Trophoblast cell (in vitro differentiated cells and primary cell): ENCODE data around the gene HAPSTR1.

ENCODE experiments used
- DNase-seq, 2 donors: peaks; one replicate each; pipeline ENCODE4 v3.0.0-alpha.2; 2016
- H2AFZ ChIP-seq: 2 replicates; pipeline ENCODE4 v1.6.1; 2013; ENCODE audit warnings: low read length, moderate library complexity, mild to moderate bottlenecking; ENCODE audit not compliant: insufficient read depth, poor library complexity
- H2AK5ac ChIP-seq: 2 replicates; pipeline ENCODE4 v1.6.1; 2013; ENCODE audit warnings: mild to moderate bottlenecking, low read length
- H2BK120ac ChIP-seq: 2 replicates; pipeline ENCODE4 v1.6.1; 2013; ENCODE audit warnings: low read length, mild to moderate bottlenecking, moderate library complexity; ENCODE audit not compliant: insufficient read depth, poor library complexity
- H2BK12ac ChIP-seq: 2 replicates; pipeline ENCODE4 v1.6.1; 2013; ENCODE audit warnings: mild to moderate bottlenecking, low read length, moderate library complexity
- H2BK5ac ChIP-seq: 2 replicates; pipeline ENCODE4 v1.6.1; 2013; ENCODE audit warnings: low read length, low read depth, moderate library complexity, mild to moderate bottlenecking; ENCODE audit not compliant: poor library complexity
- H3K14ac ChIP-seq: 2 replicates; pipeline ENCODE4 v1.6.1; 2013; ENCODE audit warnings: mild to moderate bottlenecking, low read length
- H3K18ac ChIP-seq: 2 replicates; pipeline ENCODE4 v1.6.1; 2013; ENCODE audit warnings: mild to moderate bottlenecking, low read length
- H3K23ac ChIP-seq: 2 replicates; pipeline ENCODE4 v1.6.1; 2013; ENCODE audit warnings: low read length
- H3K27ac ChIP-seq: 2 replicates; pipeline ENCODE4 v1.5.1; 2013; ENCODE audit warnings: low read depth, mild to moderate bottlenecking, inconsistent platforms, low read length, moderate library complexity
- H3K27me3 ChIP-seq: 2 replicates; pipeline ENCODE4 v1.6.1; 2013; ENCODE audit warnings: inconsistent platforms, mild to moderate bottlenecking, low read length, moderate library complexity; ENCODE audit not compliant: insufficient read depth
- H3K36me3 ChIP-seq, 2 experiments: 1 replicate in 1 of 2; 2 replicates in 1 of 2; pipeline ENCODE4 v1.6.1; 2013; ENCODE audit warnings: low read length in 2 of 2, mild to moderate bottlenecking in 2 of 2, moderate library complexity in 1 of 2; ENCODE audit not compliant: insufficient read depth in 2 of 2, control insufficient read depth in 1 of 2
- H3K4ac ChIP-seq: 2 replicates; pipeline ENCODE4 v1.6.1; 2013; ENCODE audit warnings: low read depth, mild to moderate bottlenecking, low read length, moderate library complexity
- H3K4me1 ChIP-seq, 2 experiments: 1 replicate in 1 of 2; 2 replicates in 1 of 2; pipeline ENCODE4 v1.6.1; 2013; ENCODE audit warnings: low read length in 2 of 2, mild to moderate bottlenecking in 2 of 2, moderate library complexity in 1 of 2; ENCODE audit not compliant: insufficient read depth in 2 of 2, control insufficient read depth in 1 of 2
- H3K4me2 ChIP-seq: 2 replicates; pipeline ENCODE4 v1.6.1; 2013; ENCODE audit warnings: inconsistent platforms, mild to moderate bottlenecking, low read length, moderate library complexity
- H3K4me3 ChIP-seq: 2 replicates; pipeline ENCODE4 v1.5.1; 2013; ENCODE audit warnings: mild to moderate bottlenecking, low read depth, low read length, inconsistent platforms
- H3K79me1 ChIP-seq: one replicate; pipeline ENCODE4 v1.6.1; 2013; ENCODE audit warnings: low read length
- H3K79me2 ChIP-seq: 2 replicates; pipeline ENCODE4 v1.6.1; 2013; ENCODE audit warnings: low read length, mild to moderate bottlenecking; ENCODE audit not compliant: control insufficient read depth, insufficient read depth, poor library complexity
- H3K9ac ChIP-seq: 2 replicates; pipeline ENCODE4 v1.6.1; 2013; ENCODE audit warnings: mild to moderate bottlenecking, low read length
- H3K9me3 ChIP-seq: 2 replicates; pipeline ENCODE4 v1.6.1; 2013; ENCODE audit warnings: low read depth, mild to moderate bottlenecking, control low read depth, inconsistent platforms, low read length; ENCODE audit not compliant: insufficient read depth
- H4K12ac ChIP-seq: 2 replicates; pipeline ENCODE4 v1.6.1; 2013; ENCODE audit warnings: low read depth, mild to moderate bottlenecking, low read length, moderate library complexity
- H4K8ac ChIP-seq: 2 replicates; pipeline ENCODE4 v1.6.1; 2013; ENCODE audit warnings: low read depth, mild to moderate bottlenecking, low read length, moderate library complexity
- H4K91ac ChIP-seq: one replicate; pipeline ENCODE4 v1.6.1; 2013; ENCODE audit warnings: low read depth, mild to moderate bottlenecking, low read length, moderate library complexity
- WGBS: extraction: QIAGEN DNeasy Blood & Tissue Kit; methylation state at CpG from one replicate; pipeline ENCODE4 v1.1.7; 2013; ENCODE audit warnings: missing lambda C conversion rate; ENCODE audit not compliant: insufficient read length, insufficient coverage; ENCODE audit errors: extremely low coverage; 5-methylcytosine and 5-hydroxymethylcytosine counted together

The HAPSTR1 gene

GRCh38 chr16:9134306-9134705, 42.9 kb downstream of the HAPSTR1 start:
- Histone ChIP-seq H4K8ac (no peak overlapping the region), H2BK12ac (no peak overlapping the region), H3K79me2 (no peaks in the 10 kb centered on the region), H3K27ac (no peak overlapping the region), H3K36me3 (no peaks in the 10 kb centered on the region), H2BK5ac (no peak overlapping the region), H3K4me1 (peaks cover 0 to 5% of the 10 kb centered on the region in 2 experiments), H3K4me2 (no peak overlapping the region), H3K4ac (no peak overlapping the region), H3K9me3 (no peaks in the 10 kb centered on the region), H3K23ac (no peak overlapping the region), H4K91ac (no peak overlapping the region), H3K79me1 (no peaks in the 10 kb centered on the region), H2AK5ac (no peak overlapping the region), H3K14ac (no peak overlapping the region), H4K12ac (no peak overlapping the region), H3K4me3 (no peak overlapping the region), H2AFZ (no peak overlapping the region), H2BK120ac (no peak overlapping the region), H3K9ac (no peak overlapping the region), H3K27me3 (no peaks in the 10 kb centered on the region), H3K18ac (no peak overlapping the region)
- no CpG with 5 or more reads among the region's 5 CpGs for WGBS
- no peak for DNase-seq

GRCh38 chr16:9134739-9135138, 43.3 kb downstream of the HAPSTR1 start:
- Histone ChIP-seq H4K8ac (no peak overlapping the region), H4K91ac (no peak overlapping the region), H3K27me3 (no peaks in the 10 kb centered on the region), H3K9ac (no peak overlapping the region), H2BK120ac (no peak overlapping the region), H2BK12ac (no peak overlapping the region), H3K79me2 (no peaks in the 10 kb centered on the region), H3K4me2 (no peak overlapping the region), H3K18ac (peak overlapping the region; percentile 7), H3K4me3 (no peak overlapping the region), H2BK5ac (no peak overlapping the region), H3K4ac (no peak overlapping the region), H3K14ac (no peak overlapping the region), H3K36me3 (no peaks in the 10 kb centered on the region), H3K9me3 (no peaks in the 10 kb centered on the region), H2AFZ (no peak overlapping the region), H2AK5ac (no peak overlapping the region), H3K27ac (no peak overlapping the region), H3K79me1 (no peaks in the 10 kb centered on the region), H4K12ac (no peak overlapping the region), H3K23ac (no peak overlapping the region), H3K4me1 (peaks cover 0 to 5% of the 10 kb centered on the region in 2 experiments)
- peak; percentile 30 to 63 for DNase-seq
- WGBS = no CpG with 5 or more reads among the region's 5 CpGs

- no peaks in the 10 kb centered on the region for H3K36me3 ChIP-seq
- H4K91ac ChIP-seq = no peak overlapping the region
- no peaks in the 10 kb centered on the region for H3K79me1 ChIP-seq
- no peak overlapping the region for H2AK5ac ChIP-seq
- no peaks in the 10 kb centered on the region for H3K79me2 ChIP-seq
- H3K4me2 ChIP-seq = no peak overlapping the region
- H3K9ac ChIP-seq = no peak overlapping the region
- WGBS = no CpG with 5 or more reads among the region's 8 CpGs
- no peak overlapping the region for H3K23ac ChIP-seq
- no peak overlapping the region for H4K12ac ChIP-seq
- no peak overlapping the region for H2BK5ac ChIP-seq
- H3K27ac ChIP-seq = no peak overlapping the region
- no peak overlapping the region for H3K4me3 ChIP-seq
- H3K27me3 ChIP-seq = no peaks in the 10 kb centered on the region
- no peak for DNase-seq
- H2BK12ac ChIP-seq = no peak overlapping the region
- H3K9me3 ChIP-seq = no peaks in the 10 kb centered on the region
- peaks cover 0 to 5% of the 10 kb centered on the region in 2 experiments for H3K4me1 ChIP-seq
- H3K14ac ChIP-seq = no peak overlapping the region
- H2BK120ac ChIP-seq = no peak overlapping the region
- H3K18ac ChIP-seq = no peak overlapping the region
- H4K8ac ChIP-seq = no peak overlapping the region
- no peak overlapping the region for H2AFZ ChIP-seq
- H3K4ac ChIP-seq = no peak overlapping the region
These were observed 44.4 kb downstream of the HAPSTR1 start for GRCh38 chr16:9135797-9136196.

GRCh38 chr16:9136596-9136995, 45.2 kb downstream of the HAPSTR1 start:
- Histone ChIP-seq H3K14ac (no peak overlapping the region), H3K4me2 (no peak overlapping the region), H4K12ac (no peak overlapping the region), H3K79me2 (no peaks in the 10 kb centered on the region), H2BK120ac (no peak overlapping the region), H3K36me3 (no peaks in the 10 kb centered on the region), H3K79me1 (no peaks in the 10 kb centered on the region), H3K4ac (no peak overlapping the region), H2BK5ac (no peak overlapping the region), H2AFZ (no peak overlapping the region), H3K9me3 (no peaks in the 10 kb centered on the region), H3K9ac (no peak overlapping the region), H3K27ac (no peak overlapping the region), H2AK5ac (no peak overlapping the region), H3K27me3 (no peaks in the 10 kb centered on the region), H3K4me1 (peaks cover 0 to 5% of the 10 kb centered on the region in 2 experiments), H2BK12ac (no peak overlapping the region), H3K23ac (no peak overlapping the region), H4K91ac (no peak overlapping the region), H3K18ac (no peak overlapping the region), H4K8ac (no peak overlapping the region), H3K4me3 (no peak overlapping the region)
- WGBS = no CpG with 5 or more reads among the region's 13 CpGs
- no peak for DNase-seq
